IMR-90 (cell line): ENCODE data around the gene TMEM72.

Experiments used
- POLR2A ChIP-seq: IDR thresholded peaks from 2 replicates; pipeline ENCODE4 v1.6.1; 2012; ENCODE audit warnings: mild to moderate bottlenecking, low read depth, low read length
- RAD21 ChIP-seq: IDR thresholded peaks from 2 replicates; pipeline ENCODE4 v1.6.1; 2012; ENCODE audit warnings: low read length, improper control_type of control experiment
- RFX5 ChIP-seq: IDR thresholded peaks from 2 replicates; pipeline ENCODE4 v1.8.0; 2012; ENCODE audit warnings: low read depth, mild to moderate bottlenecking, low read length, moderate library complexity
- SMC3 ChIP-seq: fragments of 150-350 bp; IDR thresholded peaks from 2 replicates; pipeline ENCODE4 v1.6.1; 2016; ENCODE audit warnings: low read depth, mild to moderate bottlenecking, antibody characterized with exemption, low read length, moderate library complexity
- TF ChIP-seq, protein P1 (sequence below): conservative IDR thresholded peaks from 2 replicates; pipeline ENCODE4 v1.5.1; 2012; ENCODE audit warnings: mild to moderate bottlenecking, low read depth, low read length, improper control_type of control experiment
- TF ChIP-seq, protein P2 (sequence below): fragments of 150-350 bp; IDR thresholded peaks from 2 replicates; pipeline ENCODE4 v1.6.1; 2016; ENCODE audit warnings: low read depth, mild to moderate bottlenecking, low read length, moderate library complexity, borderline replicate concordance

GRCh38 chr10:44967616-44968015, 56.5 kb downstream of the TMEM72 start:
- TF ChIP-seq, protein P1, sequence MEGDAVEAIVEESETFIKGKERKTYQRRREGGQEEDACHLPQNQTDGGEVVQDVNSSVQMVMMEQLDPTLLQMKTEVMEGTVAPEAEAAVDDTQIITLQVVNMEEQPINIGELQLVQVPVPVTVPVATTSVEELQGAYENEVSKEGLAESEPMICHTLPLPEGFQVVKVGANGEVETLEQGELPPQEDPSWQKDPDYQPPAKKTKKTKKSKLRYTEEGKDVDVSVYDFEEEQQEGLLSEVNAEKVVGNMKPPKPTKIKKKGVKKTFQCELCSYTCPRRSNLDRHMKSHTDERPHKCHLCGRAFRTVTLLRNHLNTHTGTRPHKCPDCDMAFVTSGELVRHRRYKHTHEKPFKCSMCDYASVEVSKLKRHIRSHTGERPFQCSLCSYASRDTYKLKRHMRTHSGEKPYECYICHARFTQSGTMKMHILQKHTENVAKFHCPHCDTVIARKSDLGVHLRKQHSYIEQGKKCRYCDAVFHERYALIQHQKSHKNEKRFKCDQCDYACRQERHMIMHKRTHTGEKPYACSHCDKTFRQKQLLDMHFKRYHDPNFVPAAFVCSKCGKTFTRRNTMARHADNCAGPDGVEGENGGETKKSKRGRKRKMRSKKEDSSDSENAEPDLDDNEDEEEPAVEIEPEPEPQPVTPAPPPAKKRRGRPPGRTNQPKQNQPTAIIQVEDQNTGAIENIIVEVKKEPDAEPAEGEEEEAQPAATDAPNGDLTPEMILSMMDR = no peak
- no peak for TF ChIP-seq POLR2A
- no peak for TF ChIP-seq RFX5
- TF ChIP-seq RAD21 = no peak
- TF ChIP-seq, protein P2, sequence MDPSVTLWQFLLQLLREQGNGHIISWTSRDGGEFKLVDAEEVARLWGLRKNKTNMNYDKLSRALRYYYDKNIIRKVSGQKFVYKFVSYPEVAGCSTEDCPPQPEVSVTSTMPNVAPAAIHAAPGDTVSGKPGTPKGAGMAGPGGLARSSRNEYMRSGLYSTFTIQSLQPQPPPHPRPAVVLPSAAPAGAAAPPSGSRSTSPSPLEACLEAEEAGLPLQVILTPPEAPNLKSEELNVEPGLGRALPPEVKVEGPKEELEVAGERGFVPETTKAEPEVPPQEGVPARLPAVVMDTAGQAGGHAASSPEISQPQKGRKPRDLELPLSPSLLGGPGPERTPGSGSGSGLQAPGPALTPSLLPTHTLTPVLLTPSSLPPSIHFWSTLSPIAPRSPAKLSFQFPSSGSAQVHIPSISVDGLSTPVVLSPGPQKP = no peak
- no peak for TF ChIP-seq SMC3
